ENCODE results near the gene PSTPIP1.

PSTPIP1 gene

GRCh38 chr15:76987276-76987675 is 7.7 kb upstream of the PSTPIP1 start:
- TF ChIP-seq GATA1 (IDR thresholded peaks at IDR 0.05; ENCODE audit: low read depth, low read length) (no peak), POLR2A (IDR thresholded peaks at IDR 0.05; ENCODE audit: low read length) (no peak)
- no peak for DNase-seq

GRCh38 chr15:76987896-76988860 is 6.7 kb upstream of the PSTPIP1 start:
- DNase-seq, result no peak
- TF ChIP-seq POLR2A (IDR thresholded peaks at IDR 0.05; ENCODE audit: low read length) (no peak), GATA1 (IDR thresholded peaks at IDR 0.05; ENCODE audit: low read depth, low read length) (no peak)

- no peak for DNase-seq
- TF ChIP-seq GATA1 (IDR thresholded peaks at IDR 0.05; ENCODE audit: low read depth, low read length) (no peak), POLR2A (IDR thresholded peaks at IDR 0.05; ENCODE audit: low read length) (no peak)
Observed at GRCh38 chr15:76988867-76989780, 5.8 kb upstream of the PSTPIP1 start.

- no peak for DNase-seq
Observed at GRCh38 chr15:76991048-76991447, 3.9 kb upstream of the PSTPIP1 start.

GRCh38 chr15:76991741-76992645 is 2.9 kb upstream of the PSTPIP1 start:
- TF ChIP-seq POLR2A (IDR thresholded peaks at IDR 0.05; ENCODE audit: low read length) (no peak), GATA1 (IDR thresholded peaks at IDR 0.05; ENCODE audit: low read depth, low read length) (no peak)
- DNase-seq, result no peak

More at GRCh38 chr15:76991048-76991447, 3.9 kb upstream of the PSTPIP1 start:
- TF ChIP-seq POLR2A (IDR thresholded peaks at IDR 0.05; ENCODE audit: low read length), result no peak
- no peak for TF ChIP-seq GATA1 (IDR thresholded peaks at IDR 0.05; ENCODE audit: low read depth, low read length)

GRCh38 chr15:76993114-76993725 is 1.7 kb upstream of the PSTPIP1 start:
- no peak for TF ChIP-seq GATA1 (IDR thresholded peaks at IDR 0.05; ENCODE audit: low read depth, low read length)
- TF ChIP-seq POLR2A (IDR thresholded peaks at IDR 0.05; ENCODE audit: low read length), result no peak
- no peak for DNase-seq

GRCh38 chr15:76994001-76994400 is 925 bp upstream of the PSTPIP1 start:
- DNase-seq, result no peak

GRCh38 chr15:76994496-76994895 is 430 bp upstream of the PSTPIP1 start:
- no peak for DNase-seq
- no peak for TF ChIP-seq POLR2A (IDR thresholded peaks at IDR 0.05; ENCODE audit: low read length)

More at GRCh38 chr15:76994001-76994400, 925 bp upstream of the PSTPIP1 start:
- no peak for TF ChIP-seq GATA1 (IDR thresholded peaks at IDR 0.05; ENCODE audit: low read depth, low read length)
- TF ChIP-seq POLR2A (IDR thresholded peaks at IDR 0.05; ENCODE audit: low read length), result no peak

- no peak for TF ChIP-seq GATA1 (IDR thresholded peaks at IDR 0.05; ENCODE audit: low read depth, low read length)
- no peak for TF ChIP-seq POLR2A (IDR thresholded peaks at IDR 0.05; ENCODE audit: low read length)
- no peak for DNase-seq
Observed at GRCh38 chr15:76996076-76996525, 1.2 kb downstream of the PSTPIP1 start.

- TF ChIP-seq POLR2A (IDR thresholded peaks at IDR 0.05; ENCODE audit: low read length) (no peak), GATA1 (IDR thresholded peaks at IDR 0.05; ENCODE audit: low read depth, low read length) (no peak)
- DNase-seq, result no peak
Observed at GRCh38 chr15:76996526-76997401, 1.8 kb downstream of the PSTPIP1 start.

GRCh38 chr15:76998663-76999285 is 3.8 kb downstream of the PSTPIP1 start:
- TF ChIP-seq GATA1 (IDR thresholded peaks at IDR 0.05; ENCODE audit: low read depth, low read length) (no peak), POLR2A (IDR thresholded peaks at IDR 0.05; ENCODE audit: low read length) (no peak)
- DNase-seq, result no peak

Data from erythroblast (primary cell).